OCI-LY7 (cell line): ENCODE results near the gene PFKL.

Source experiments
- EZH2phosphoT487 ChIP-seq: fragments of 200-600 bp; sonication (generic); IDR thresholded peaks from 2 replicates; pipeline ENCODE4 v1.6.1; 2018; ENCODE audit warnings: low read depth, borderline replicate concordance, mild to moderate bottlenecking, mixed run types, antibody characterized with exemption, low read length, moderate library complexity, mixed read lengths
- TF ChIP-seq, protein P1 (sequence below): fragments of 200-600 bp; sonication (generic); conservative IDR thresholded peaks from 2 replicates; pipeline ENCODE4 v1.5.1; 2014; ENCODE audit warnings: mild to moderate bottlenecking, antibody characterized with exemption, low read length, moderate library complexity, mixed read lengths

DNA sequence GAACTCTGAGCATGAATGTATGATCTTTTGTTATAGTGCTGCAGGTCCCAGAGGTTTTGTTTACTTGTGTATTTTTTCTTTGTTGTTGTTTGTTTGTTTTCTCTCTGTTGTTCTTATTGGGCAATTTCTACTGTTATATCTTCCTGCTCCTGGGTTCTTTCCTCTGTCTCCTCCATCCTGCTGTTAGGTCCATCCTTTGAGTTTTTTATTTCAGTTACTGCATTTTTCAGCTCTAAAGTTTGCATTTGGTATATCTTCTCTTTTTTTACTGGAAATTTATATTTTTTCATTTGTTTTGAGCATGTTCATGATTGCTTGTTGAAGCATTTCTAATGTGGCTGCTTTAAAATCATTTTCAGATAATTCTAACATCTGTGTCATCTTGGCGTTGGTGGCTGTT, 63.4 kb downstream of the PFKL start:
- TF ChIP-seq, protein P1, sequence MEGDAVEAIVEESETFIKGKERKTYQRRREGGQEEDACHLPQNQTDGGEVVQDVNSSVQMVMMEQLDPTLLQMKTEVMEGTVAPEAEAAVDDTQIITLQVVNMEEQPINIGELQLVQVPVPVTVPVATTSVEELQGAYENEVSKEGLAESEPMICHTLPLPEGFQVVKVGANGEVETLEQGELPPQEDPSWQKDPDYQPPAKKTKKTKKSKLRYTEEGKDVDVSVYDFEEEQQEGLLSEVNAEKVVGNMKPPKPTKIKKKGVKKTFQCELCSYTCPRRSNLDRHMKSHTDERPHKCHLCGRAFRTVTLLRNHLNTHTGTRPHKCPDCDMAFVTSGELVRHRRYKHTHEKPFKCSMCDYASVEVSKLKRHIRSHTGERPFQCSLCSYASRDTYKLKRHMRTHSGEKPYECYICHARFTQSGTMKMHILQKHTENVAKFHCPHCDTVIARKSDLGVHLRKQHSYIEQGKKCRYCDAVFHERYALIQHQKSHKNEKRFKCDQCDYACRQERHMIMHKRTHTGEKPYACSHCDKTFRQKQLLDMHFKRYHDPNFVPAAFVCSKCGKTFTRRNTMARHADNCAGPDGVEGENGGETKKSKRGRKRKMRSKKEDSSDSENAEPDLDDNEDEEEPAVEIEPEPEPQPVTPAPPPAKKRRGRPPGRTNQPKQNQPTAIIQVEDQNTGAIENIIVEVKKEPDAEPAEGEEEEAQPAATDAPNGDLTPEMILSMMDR = no peak
- no peak for TF ChIP-seq EZH2phosphoT487
